ENCODE measurements around the gene PCSK4. TPM values are rescaled to one million over a fixed set of nuclear protein-coding genes. Genes with fewer than 3 reads are reported as not detected.
A peak's percentile ranks its signal among the peaks of the same experiment; 100 is the strongest.

The PCSK4 gene
- total and polyA plus RNA-seq, 2 of the 4 experiments (the other 2 are of a cell fraction): 0.72 to 1.7 TPM

- in situ Hi-C loops (cut with MboI; ENCODE audit: low sequenced_read_pairs) (no loop called here), dilution Hi-C loops (cut with HindIII; ENCODE audit: low sequenced_read_pairs, unreplicated experiment) (no loop called here), intact Hi-C loops (cut with micrococcal nuclease) (no loop called here)
- H2AK5ac ChIP-seq (ENCODE audit: low read depth, low read length): no peak overlapping the region
- ChIA-PET CTCF (no interaction called here), POLR2A (ENCODE audit: unreplicated experiment) (no interaction called here)
- 0 out of 2 replicates have a peak overlapping the region, but pooled peaks have one; percentile 29 for H3K9ac ChIP-seq (ENCODE audit: low read depth, low read length)
- no peak overlapping the region for H3K14ac ChIP-seq (replicated peaks; ENCODE audit: low read depth, low read length)
- H3K4ac ChIP-seq (ENCODE audit: low read depth, low read length): no peak overlapping the region
- H2BK15ac ChIP-seq (ENCODE audit: low read depth, low read length): no peak overlapping the region
- H3K27me3 ChIP-seq (ENCODE audit: control insufficient read depth, insufficient read depth, low read length): peaks cover 42% of the 10 kb centered on the region
- no peak overlapping the region for H2BK120ac ChIP-seq (ENCODE audit: low read depth, low read length)
- DNase-seq: no peak
- no peak overlapping the region for H3K23ac ChIP-seq (ENCODE audit: low read depth, low read length)
- no peaks in the 10 kb centered on the region for H3K9me1 ChIP-seq (ENCODE audit: insufficient read depth, low read length)
- no peak overlapping the region for H3K56ac ChIP-seq (ENCODE audit: extremely low read depth, insufficient read depth, low read length)
- H3K4me2 ChIP-seq (ENCODE audit: low read depth, low read length): peak overlapping the region; percentile 65; the same call in 1 of the 2 replicates
- H3K18ac ChIP-seq (ENCODE audit: low read depth, low read length): no peak overlapping the region
- no peak overlapping the region for H4K5ac ChIP-seq (ENCODE audit: low read depth, low read length)
- peaks cover 11 to 19% of the 10 kb centered on the region in 2 experiments; a peak in 3 of 4 replicates for H3K79me1 ChIP-seq (ENCODE audit: low read depth in 1 of 2, low read length in 2 of 2)
- H3K9me3 ChIP-seq (ENCODE audit: control insufficient read depth, insufficient read depth, low read length): no peaks in the 10 kb centered on the region
- peaks cover 5% of the 10 kb centered on the region; the same call in 1 of the 2 replicates for H3K4me1 ChIP-seq (ENCODE audit: control insufficient read depth, insufficient read depth, low read length)
- H4K8ac ChIP-seq (ENCODE audit: low read depth in 2 of 2, low read length in 2 of 2): no peak overlapping the region; a peak in 1 of 4 replicates
- no peak overlapping the region for H4K91ac ChIP-seq (ENCODE audit: insufficient read depth, low read depth, low read length)
- BruUV-seq (replicated peaks): no TSS peak
- TF ChIP-seq USF2 (IDR thresholded peaks at IDR 0.05; ENCODE audit: low read depth, low read length) (no peak), MAZ (IDR thresholded peaks at IDR 0.05; ENCODE audit: borderline replicate concordance, low read depth, low read length) (peak; percentile 83; the same call in 1 of the 2 replicates)
- ATAC-seq (ENCODE audit: low read depth): peak; percentile 52
- peaks cover 53% of the 10 kb centered on the region for H4K20me1 ChIP-seq (ENCODE audit: insufficient read depth, low read length)
- WGBS, 2 experiments (ENCODE audit: extremely low coverage in 2 of 2, insufficient read length in 1 of 2): 2% methylated on average over 47 of the region's 99 CpGs; no CpG with 5 or more reads in 1 of the 2 experiments
- peaks cover 15% of the 10 kb centered on the region for H3K36me3 ChIP-seq (ENCODE audit: control insufficient read depth, insufficient read depth, low read length)
- peak overlapping the region; percentile 47 for H3K4me3 ChIP-seq (ENCODE audit: insufficient read depth, low read depth, low read length)
- no peak overlapping the region for H2BK20ac ChIP-seq (ENCODE audit: low read depth, low read length)
- H3K27ac ChIP-seq (ENCODE audit: insufficient read depth, low read length): no peak overlapping the region
- no peak overlapping the region for H2BK5ac ChIP-seq (ENCODE audit: low read depth, low read length, poor library complexity, severe bottlenecking)
- H2AK9ac ChIP-seq (replicated peaks; ENCODE audit: low read depth, low read length, poor library complexity): peak overlapping the region; percentile 65
- H2AFZ ChIP-seq (replicated peaks; ENCODE audit: low read length, poor library complexity): peak overlapping the region; percentile 85
Observed at GRCh38 chr19:1445932-1446712, 44.0 kb downstream of the PCSK4 start.

Data from IMR-90 (cell line).